ENCODE data around the gene PLXNA2.

PLXNA2 gene

GRCh38 chr1:208084764-208085163 is 159.4 kb downstream of the PLXNA2 start:
- FAIRE-seq = no peak
- no peak for DNase-seq (ENCODE audit: insufficient read length, low spot score)
- TF ChIP-seq CTCF (IDR thresholded peaks at IDR 0.05; ENCODE audit: insufficient read depth, missing control alignments) = no peak

- no peak for TF ChIP-seq CTCF (IDR thresholded peaks at IDR 0.05; ENCODE audit: insufficient read depth, missing control alignments)
- FAIRE-seq (no peak), DNase-seq (ENCODE audit: insufficient read length, low spot score) (no peak)
These were observed 160.0 kb downstream of the PLXNA2 start for GRCh38 chr1:208084220-208084619.

GRCh38 chr1:208083715-208084085 is 160.5 kb downstream of the PLXNA2 start:
- no peak for TF ChIP-seq CTCF (IDR thresholded peaks at IDR 0.05; ENCODE audit: insufficient read depth, missing control alignments)
- DNase-seq (ENCODE audit: insufficient read length, low spot score) = no peak
- no peak for FAIRE-seq

GRCh38 chr1:208083016-208083714 is 161.0 kb downstream of the PLXNA2 start:
- no peak for FAIRE-seq
- no peak for TF ChIP-seq CTCF (IDR thresholded peaks at IDR 0.05; ENCODE audit: insufficient read depth, missing control alignments)
- no peak for DNase-seq (ENCODE audit: insufficient read length, low spot score)

GRCh38 chr1:208081972-208082371 is 162.2 kb downstream of the PLXNA2 start:
- no peak for TF ChIP-seq CTCF (IDR thresholded peaks at IDR 0.05; ENCODE audit: insufficient read depth, missing control alignments)
- FAIRE-seq (no peak), DNase-seq (ENCODE audit: insufficient read length, low spot score) (no peak)

- no peak for FAIRE-seq
- DNase-seq (ENCODE audit: insufficient read length, low spot score) = no peak
- no peak for TF ChIP-seq CTCF (IDR thresholded peaks at IDR 0.05; ENCODE audit: insufficient read depth, missing control alignments)
These were observed 163.5 kb downstream of the PLXNA2 start for GRCh38 chr1:208080396-208081286.

GRCh38 chr1:208079161-208079560 is 165.0 kb downstream of the PLXNA2 start:
- TF ChIP-seq CTCF (IDR thresholded peaks at IDR 0.05; ENCODE audit: insufficient read depth, missing control alignments) = no peak
- FAIRE-seq = no peak
- DNase-seq (ENCODE audit: insufficient read length, low spot score) = no peak
